Activated CD4-positive, alpha-beta T cell treated with anti-CD3 and anti-CD28 coated beads for 48 hours (primary cell): ENCODE results near the gene VPS54.
A peak's percentile ranks its signal among the peaks of the same experiment; 100 is the strongest.

Experiments
- DNase-seq: peaks from one replicate; pipeline ENCODE4 v3.0.0-alpha.2; 2020

Gene VPS54

DNA sequence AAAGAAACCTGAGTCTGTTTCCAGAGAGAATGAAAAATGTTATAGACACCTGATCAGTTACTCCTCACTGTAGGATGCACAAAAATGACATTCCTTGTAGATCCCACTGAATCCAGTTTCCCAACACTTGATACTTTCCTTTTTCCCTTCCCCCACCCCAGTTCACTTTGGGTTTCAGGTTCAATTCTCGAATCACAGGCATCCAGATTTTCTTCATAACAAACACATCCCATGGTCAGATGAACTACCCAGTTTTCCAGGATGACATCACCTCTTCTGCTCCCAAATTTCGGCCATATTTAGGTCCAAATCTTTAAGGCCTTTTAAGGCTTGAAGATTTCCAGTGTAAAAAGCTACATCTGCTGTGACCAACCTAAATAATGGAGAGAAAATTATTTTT, 126.1 kb downstream of the VPS54 start:
- DNase-seq: no peak

GRCh38 chr2:63891488-63892030, 127.7 kb downstream of the VPS54 start:
- no peak for DNase-seq

- DNase-seq: no peak
Measured at GRCh38 chr2:63890678-63891077, 128.6 kb downstream of the VPS54 start.

DNA sequence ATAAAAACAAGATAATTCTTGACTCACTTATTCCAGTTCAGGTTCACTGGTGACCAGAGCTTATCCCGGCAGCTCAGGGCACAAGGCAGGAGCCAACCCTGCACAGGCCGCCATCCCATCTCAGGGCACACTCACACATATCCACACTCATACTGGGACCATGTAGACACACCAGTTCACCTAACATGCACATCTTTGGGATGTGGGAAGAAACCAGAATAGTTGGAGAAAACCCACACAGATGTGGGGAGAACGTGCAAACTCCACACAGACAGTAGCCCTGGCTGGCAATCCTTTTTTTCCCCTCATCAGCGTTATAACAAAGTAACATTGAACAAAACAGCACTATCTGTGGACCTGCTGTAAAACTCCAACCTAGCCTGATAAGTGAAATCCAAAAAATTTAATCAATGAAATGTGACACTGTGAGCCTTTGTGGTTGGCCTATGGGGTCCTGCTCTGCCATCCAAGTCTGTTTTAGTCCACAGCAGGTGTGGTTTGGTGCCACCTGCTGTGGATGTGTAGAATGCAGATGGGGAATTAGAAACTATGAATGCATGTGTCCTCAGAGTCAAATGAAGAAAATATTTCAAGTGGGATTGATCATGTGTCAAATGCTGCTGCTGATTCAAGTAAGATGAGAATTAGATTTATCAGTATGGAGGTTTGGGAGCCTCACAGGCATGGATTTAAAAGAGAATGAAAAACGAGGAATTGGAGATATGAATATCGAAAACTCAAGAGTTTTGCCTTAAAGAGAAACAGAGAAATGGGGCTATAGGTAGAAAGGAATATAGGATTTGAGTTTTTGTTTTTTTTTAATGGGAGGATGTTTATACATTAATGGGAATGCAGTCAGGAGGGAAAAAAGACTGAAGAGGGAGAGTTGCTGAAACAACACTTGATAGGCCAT, 130.5 kb downstream of the VPS54 start:
- peak; percentile 54 for DNase-seq

- DNase-seq: no peak
Measured at GRCh38 chr2:63888053-63888452, 131.2 kb downstream of the VPS54 start.

DNA sequence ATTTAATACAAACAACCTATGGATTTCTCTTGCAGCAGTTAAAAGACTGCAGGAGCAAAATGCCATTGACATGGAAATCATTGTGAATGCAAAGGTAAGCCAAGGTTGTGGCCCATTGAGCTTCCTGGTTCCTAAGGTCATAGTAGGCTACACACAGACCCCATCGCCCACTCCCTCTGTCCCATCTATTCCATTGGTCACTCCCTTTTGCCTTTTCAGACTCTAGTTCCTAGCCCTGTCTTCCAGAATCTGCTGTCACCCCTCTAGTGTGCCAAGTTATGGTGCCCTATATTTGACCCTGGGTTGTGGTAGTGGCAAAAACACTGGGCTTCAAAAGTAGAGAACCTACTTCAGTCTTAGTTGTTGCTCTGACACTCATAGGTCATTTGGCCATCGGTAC, 132.8 kb downstream of the VPS54 start:
- no peak for DNase-seq

- DNase-seq: no peak
Measured at GRCh38 chr2:63882395-63883105, 136.7 kb downstream of the VPS54 start.

DNA sequence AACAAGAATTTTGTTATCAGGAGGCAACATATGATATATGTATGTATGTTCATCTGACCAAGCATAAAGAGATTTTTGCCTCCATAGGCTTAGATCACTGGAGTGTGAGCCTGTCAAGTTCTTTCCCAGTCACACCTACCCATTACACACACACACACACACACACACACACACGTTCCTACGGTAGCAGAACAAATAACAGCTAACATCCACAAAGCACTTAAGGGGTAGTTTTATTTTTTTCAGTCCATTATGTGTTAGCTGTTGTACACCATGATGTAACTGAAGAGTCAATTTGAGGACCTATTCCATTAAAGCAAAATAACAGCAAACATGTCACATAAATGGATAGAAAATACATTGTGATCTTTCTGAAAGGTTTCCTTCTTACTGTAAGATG, 138.0 kb downstream of the VPS54 start:
- no peak for DNase-seq

GRCh38 chr2:63880625-63881024, 138.6 kb downstream of the VPS54 start:
- DNase-seq: no peak

DNA sequence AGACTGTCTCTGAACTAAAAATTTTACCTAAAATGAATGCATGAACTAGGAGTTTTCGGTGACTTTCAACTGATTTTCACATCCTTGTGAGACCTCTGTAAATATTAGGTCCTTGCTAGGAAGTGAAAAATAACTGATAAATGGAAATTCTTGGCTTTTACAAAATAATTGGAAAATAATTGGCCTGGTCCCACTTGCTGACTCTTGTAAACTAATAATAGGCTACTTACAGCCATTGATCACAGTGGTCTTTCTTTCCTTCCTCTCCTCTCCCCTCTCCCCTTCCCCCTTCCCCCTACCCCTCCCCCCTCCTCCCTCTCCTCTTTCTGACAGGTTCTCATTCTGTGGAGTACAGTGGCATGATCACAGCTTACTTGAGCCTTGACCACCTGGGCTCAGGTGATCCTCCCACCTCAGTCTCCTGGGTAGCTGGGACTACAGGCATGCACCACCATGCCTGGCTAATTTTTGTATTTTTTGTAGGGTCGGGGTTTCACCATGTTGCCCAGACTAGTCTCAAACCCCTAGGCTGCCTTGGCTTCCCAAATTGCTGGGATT, 139.3 kb downstream of the VPS54 start:
- DNase-seq: no peak

GRCh38 chr2:63878486-63878885, 140.7 kb downstream of the VPS54 start:
- no peak for DNase-seq

GRCh38 chr2:63876311-63876710, 142.9 kb downstream of the VPS54 start:
- no peak for DNase-seq

DNA sequence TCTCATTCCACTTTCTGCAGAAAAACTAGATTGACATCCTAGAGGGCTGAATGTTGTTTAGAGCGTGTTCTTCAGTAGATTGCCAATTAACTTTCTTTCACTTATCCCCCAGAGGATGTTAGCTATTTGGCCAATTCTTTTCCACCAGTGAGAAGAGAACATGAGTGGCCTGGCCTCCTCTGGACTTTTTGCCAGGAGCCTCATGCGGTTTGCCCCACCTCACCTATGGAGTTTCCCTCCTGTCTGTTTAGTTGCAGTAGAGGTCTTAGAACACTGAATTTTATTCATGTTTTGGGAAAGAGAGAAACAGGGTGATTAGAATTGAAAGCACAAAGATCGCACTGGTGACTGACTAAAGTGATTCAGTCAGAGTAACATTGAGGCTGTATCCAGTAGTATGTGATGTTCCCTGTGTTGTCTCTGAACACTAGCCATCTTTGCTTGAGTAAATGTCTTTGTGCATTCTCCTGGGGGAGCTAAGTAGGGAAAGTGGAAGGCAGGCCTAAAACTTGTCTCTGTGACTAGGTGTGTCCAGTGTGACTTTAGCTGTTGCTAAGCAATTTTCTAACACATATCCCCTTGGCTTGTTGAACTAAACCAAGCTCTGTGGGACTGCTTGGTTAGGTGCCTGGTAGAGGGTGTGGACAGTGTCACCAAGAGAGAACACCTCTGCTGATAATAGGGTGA, 143.5 kb downstream of the VPS54 start:
- DNase-seq: no peak

DNA sequence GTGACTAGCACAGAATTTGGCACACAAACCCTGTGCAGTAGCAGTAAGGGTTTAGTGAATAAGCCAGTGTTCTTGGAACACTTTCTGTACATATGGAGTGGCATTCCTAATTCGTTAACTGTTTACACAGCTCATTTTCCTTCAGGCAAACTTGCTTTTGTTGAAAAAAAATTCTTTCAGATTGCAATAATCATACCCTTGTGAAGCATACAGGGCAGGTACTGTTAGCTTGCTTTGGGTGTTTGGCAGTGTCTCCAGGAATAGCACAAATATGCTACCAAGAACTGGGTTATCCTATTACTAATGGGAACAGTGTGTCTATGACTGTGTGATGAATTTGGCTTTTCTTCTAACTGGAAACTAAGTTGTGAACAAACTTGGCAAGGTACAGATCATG, 144.1 kb downstream of the VPS54 start:
- DNase-seq: no peak

DNA sequence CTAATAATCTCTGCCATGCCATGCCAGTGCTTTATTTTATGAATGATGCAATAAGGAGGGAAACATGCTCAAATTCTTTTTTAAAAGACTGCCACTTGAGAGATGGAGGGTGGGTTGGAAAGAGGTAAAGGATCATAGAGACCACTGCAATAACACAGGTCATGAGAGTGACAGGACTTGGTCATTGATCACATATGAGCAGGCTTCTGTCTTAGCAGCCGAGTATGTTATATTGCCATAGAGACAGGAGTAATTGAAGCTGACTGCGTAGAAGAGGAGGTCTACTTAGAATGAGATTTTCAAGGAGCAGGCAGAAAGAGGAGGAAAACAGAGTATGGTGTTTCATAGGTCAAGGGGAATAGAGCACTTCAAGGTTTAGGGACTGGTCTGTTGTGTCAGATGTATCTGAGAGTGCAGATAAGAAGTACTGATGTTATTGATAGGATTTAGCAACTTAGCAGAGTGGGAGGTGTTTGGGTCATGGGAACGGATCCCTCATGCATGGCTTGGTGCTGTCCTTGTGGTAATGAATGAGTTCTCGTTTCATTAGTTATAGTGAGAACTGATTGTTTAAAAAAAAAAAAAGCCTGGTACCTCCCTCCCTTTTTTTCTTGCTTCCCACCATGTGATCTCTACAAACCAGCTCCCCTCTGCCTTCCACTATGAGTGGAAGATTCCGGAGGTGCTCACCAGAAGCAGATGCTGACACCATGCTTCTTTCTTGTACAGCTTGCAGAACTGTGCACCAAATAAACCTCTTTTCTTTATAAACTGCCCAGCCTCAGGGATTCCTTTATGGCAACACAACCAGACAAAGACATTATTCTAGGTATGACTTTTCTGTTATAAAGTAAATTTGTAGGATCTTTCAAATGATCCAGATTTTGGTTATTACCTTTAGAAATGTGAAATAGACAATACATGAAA, 144.8 kb downstream of the VPS54 start:
- DNase-seq: no peak

DNA sequence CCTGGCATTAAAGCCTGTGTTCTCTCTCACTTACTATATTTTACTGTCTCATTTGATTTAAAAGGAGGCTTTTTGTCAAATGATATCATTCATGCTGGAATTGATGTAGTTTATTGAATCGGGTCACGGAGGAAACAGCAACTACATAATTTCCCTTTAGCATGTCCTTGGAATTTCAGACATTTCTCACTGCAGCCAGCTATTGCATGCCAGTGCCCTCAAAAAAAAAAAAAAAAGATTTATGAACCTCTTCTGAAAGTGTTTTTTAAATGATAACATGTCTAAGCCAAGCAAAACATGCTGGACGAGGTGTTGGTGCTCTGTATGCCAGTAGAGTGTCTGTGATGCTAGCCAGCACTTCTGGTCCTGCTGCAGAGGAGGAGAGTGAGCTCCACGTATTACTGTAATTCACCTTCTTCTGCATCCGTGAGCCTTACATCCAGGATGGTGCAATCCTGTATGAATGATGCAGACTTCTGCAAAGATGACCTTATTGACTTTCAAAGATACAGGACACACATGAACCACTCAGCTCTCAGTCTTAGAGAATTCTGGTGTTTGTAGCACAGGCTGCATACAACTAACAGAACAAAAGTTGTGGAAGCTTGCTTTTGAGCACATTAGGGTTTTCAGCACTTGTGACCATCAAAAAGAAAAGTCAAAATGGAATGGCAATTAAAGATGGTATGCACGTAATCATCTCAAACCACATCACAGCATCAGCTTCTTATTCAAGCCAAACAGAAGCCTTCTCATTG, 146.5 kb downstream of the VPS54 start:
- no peak for DNase-seq

DNA sequence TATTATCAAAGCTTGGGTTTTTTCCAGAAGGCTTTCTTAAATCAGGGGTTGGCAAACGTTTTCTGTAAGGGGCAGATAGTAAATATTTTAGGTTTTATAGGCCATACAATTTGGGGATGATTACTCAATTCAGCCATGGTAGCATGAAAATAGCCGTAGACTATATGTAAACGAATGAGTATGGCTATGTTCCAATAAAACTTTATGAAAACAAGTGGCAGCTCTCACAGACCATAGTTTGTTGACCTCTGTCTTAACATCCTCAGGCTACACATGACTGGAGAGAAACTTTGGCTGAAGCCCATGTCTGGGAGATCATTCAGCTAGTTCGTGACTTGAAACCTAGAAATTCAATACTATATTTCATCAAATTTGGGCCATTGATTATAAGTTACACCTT, 147.4 kb downstream of the VPS54 start:
- no peak for DNase-seq

DNA sequence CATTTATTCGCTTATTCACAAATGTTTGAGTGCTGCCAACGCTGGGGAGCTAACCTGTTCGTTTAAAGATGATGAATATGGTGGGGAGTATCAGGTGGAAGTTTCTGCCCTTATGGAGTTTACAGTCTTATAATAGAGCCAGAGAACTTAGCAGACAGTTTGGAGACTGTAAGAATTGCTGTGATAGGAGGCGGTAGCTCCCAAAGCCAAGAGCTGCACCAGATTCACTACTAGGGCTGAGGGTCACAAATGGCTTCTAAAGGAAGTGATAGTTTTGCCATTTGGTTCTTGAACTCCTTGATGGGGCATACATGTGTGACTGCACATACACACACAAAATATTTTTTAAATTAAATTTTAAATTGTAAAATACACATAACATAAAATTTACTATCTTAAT, 148.5 kb downstream of the VPS54 start:
- no peak for DNase-seq

DNA sequence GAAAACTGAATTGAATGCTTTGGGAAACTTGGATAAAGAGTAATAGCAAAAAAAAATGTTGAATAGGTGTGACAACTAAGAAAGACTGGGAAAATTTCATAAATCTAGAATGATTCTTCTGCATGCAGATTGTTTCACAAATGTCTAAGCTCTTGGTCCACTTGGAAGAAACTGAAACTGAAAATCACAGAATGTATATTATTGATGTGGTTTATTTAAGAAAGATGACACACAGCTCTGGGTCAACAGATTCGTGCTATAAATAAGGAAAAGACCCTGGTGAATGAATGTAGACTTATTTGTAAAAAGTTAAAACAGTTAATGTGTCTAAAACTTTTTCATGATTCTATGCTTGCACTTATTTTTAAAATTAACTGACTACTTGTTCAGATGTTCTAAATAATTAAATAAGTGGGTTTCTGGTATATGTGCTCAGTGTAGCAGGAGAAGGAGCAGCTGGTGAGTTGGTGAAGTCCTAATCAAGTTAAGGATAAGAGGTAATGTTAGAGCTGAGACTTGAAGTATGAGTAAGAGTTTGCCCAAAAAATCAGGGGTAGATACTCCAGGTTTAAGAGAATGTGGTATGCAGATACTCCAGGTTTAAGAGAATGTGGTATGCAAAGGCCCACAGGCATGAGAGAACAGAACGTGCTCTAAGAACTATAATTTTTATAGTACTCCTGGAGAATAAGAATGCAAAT, 153.1 kb downstream of the VPS54 start:
- DNase-seq: no peak

GRCh38 chr2:63865159-63865799, 153.9 kb downstream of the VPS54 start:
- DNase-seq: no peak
